ENCODE results near the gene TRAF1. TPM values are rescaled to one million over a fixed set of nuclear protein-coding genes. Genes with fewer than 3 reads are reported as not detected.

The TRAF1 gene
- total RNA-seq, 3 donors from 2014 or later (not counting 1 experiment from before 2014, with no cell fraction given) = 23.4 to 33.9 (median 30.5) TPM

DNA sequence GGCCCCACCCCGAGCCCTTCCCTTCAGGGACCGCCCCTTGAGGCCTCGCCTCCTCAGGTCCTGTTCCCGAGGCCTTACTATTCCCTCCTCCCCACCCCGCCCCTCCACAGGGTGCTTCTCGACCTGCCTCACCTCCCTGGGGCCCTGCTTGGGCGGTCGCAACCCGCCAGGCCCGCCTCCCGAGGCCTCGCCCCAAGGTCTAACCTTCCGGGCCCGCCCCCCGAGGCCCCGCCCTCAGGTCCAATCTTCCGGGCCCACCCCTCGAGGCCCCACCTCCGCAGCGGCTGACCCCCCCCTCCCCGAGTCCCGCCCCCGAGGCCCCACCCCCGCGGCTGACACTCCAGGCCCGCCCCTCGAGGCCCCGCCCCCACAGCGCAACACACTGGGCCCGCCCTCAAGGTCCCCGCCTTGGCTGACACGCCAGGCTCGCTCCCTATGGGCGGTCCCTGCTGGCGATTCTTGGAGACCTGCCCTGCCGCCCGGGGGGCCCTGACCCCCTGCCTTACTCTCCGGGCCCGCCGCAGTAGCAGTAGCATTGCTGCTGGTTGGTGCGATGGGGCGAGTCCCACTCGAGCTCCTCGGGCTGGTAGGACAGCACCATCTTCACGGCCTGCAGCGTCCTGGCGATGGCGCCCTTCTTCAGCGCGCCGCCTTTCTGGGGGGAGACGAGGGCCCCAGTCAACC lies 57.8 kb downstream of the TRAF1 start:
- Histone ChIP-seq H3K4me3 (ENCODE audit: low read length) (peak overlapping the region; percentile 68), H3K4me1 (ENCODE audit: control insufficient read depth, insufficient read depth, low read length) (peaks cover 16% of the 10 kb centered on the region), H3K27me3 (ENCODE audit: control insufficient read depth, insufficient read depth, low read length) (no peaks in the 10 kb centered on the region), H3K9me3 (ENCODE audit: control insufficient read depth, insufficient read depth, low read length) (no peaks in the 10 kb centered on the region), H3K27ac (ENCODE audit: low read length) (peak overlapping the region; percentile 78), H3K36me3 (ENCODE audit: control insufficient read depth, insufficient read depth, low read length) (peaks cover 21% of the 10 kb centered on the region)
- Mint-ChIP-seq H3K4me3 (peak overlapping the region; percentile 94), H3K9me3 (no peaks in the 10 kb centered on the region), H3K36me3 (no peaks in the 10 kb centered on the region), H3K4me1 (peaks cover 4 to 22% of the 10 kb centered on the region in 2 donors), H3K27ac (peak overlapping the region; percentile 92 to 94), H3K27me3 (ENCODE audit: low read depth in 2 of 2) (no peaks in the 10 kb centered on the region)
- peak; percentile 93 to 96 for DNase-seq
- WGBS (ENCODE audit: insufficient coverage) = 3% methylated on average over 50 of the region's 52 CpGs
- TF ChIP-seq, protein P1, sequence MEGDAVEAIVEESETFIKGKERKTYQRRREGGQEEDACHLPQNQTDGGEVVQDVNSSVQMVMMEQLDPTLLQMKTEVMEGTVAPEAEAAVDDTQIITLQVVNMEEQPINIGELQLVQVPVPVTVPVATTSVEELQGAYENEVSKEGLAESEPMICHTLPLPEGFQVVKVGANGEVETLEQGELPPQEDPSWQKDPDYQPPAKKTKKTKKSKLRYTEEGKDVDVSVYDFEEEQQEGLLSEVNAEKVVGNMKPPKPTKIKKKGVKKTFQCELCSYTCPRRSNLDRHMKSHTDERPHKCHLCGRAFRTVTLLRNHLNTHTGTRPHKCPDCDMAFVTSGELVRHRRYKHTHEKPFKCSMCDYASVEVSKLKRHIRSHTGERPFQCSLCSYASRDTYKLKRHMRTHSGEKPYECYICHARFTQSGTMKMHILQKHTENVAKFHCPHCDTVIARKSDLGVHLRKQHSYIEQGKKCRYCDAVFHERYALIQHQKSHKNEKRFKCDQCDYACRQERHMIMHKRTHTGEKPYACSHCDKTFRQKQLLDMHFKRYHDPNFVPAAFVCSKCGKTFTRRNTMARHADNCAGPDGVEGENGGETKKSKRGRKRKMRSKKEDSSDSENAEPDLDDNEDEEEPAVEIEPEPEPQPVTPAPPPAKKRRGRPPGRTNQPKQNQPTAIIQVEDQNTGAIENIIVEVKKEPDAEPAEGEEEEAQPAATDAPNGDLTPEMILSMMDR (IDR thresholded peaks at IDR 0.05) = peak; percentile 57
- intact Hi-C loops (cut with micrococcal nuclease) = loop anchor here (1.0 to 2.0 kb wide), 4 partner anchors 26 to 155 kb away; partner anchors contain the start of gene MEGF9
- ATAC-seq = peak; percentile 81 to 93 (median 83)

DNA sequence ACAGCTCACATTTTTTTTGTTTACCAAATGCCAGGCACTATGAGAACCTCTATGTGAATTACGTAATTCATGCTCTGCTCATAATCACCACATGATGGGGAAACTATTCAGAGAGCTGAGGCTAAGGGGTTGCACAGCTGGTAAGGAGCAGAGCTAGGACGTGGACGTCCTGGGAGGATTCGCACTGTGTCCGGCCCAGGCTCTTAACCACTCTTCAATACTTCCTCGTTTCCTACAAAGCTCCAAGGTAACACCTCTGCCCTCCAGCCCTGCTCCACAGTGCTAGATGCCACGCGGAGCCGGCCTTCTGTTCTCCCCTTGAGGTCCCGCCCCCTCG lies 58.3 kb downstream of the TRAF1 start:
- H3K9me3 Mint-ChIP-seq = no peaks in the 10 kb centered on the region
- ATAC-seq (peak; percentile 32 to 52 (median 35)), DNase-seq (no peak)
- peak overlapping the region; percentile 92 to 94 for H3K27ac Mint-ChIP-seq
- Histone ChIP-seq H3K4me1 (ENCODE audit: control insufficient read depth, insufficient read depth, low read length) (peaks cover 16% of the 10 kb centered on the region), H3K36me3 (ENCODE audit: control insufficient read depth, insufficient read depth, low read length) (peaks cover 22% of the 10 kb centered on the region), H3K4me3 (ENCODE audit: low read length) (peak overlapping the region; percentile 44), H3K27me3 (ENCODE audit: control insufficient read depth, insufficient read depth, low read length) (no peaks in the 10 kb centered on the region), H3K9me3 (ENCODE audit: control insufficient read depth, insufficient read depth, low read length) (no peaks in the 10 kb centered on the region), H3K27ac (ENCODE audit: low read length) (peak overlapping the region; percentile 68)
- H3K27me3 Mint-ChIP-seq (ENCODE audit: low read depth in 2 of 2) = no peaks in the 10 kb centered on the region
- WGBS (ENCODE audit: insufficient coverage) = 20% methylated on average over 11 of the region's 11 CpGs
- H3K4me3 Mint-ChIP-seq = peak overlapping the region; percentile 59
- H3K36me3 Mint-ChIP-seq = no peaks in the 10 kb centered on the region
- peaks cover 4 to 17% of the 10 kb centered on the region in 2 donors for H3K4me1 Mint-ChIP-seq
- intact Hi-C loops (cut with micrococcal nuclease) = loop anchor here (1.0 to 2.0 kb wide), 2 partner anchors 25 to 56 kb away; no protein-coding TSS in a partner anchor
- TF ChIP-seq, protein P1 (IDR thresholded peaks at IDR 0.05) = no peak

DNA sequence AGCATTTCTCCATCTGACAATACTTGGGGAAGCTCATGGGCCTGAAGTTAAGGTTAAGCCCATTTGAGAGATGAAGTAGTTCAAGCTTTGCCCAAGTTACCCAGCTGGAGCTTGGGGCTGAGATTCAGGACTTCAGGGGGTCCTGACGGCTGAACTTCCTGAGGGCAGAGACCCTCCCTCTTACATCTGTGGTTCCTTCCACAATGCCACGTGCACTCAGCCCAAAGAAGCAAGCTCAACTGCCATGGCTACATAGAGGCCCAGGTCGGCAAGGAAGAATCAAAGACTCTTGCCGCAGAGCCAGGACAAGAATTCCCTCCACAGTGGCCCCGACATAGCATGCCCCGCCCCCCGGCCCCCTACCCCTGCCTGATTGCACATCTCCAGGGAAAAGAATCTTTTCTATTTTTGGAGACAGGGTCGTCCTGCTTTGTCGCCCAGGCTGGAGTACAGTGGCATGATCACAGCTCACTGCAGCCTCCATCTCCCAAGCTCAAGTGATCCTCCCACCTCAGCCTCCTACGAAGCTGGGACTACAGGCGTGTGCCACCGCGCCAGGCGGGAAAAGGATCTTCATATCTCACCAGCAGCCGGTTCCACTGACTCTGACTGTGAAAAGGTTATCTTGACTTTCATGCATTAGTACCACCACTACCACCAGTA lies 58.8 kb downstream of the TRAF1 start:
- Histone ChIP-seq H3K27me3 (ENCODE audit: control insufficient read depth, insufficient read depth, low read length) (no peaks in the 10 kb centered on the region), H3K4me3 (ENCODE audit: low read length) (peak overlapping the region; percentile 44), H3K27ac (ENCODE audit: low read length) (peak overlapping the region; percentile 68), H3K4me1 (ENCODE audit: control insufficient read depth, insufficient read depth, low read length) (peaks cover 16% of the 10 kb centered on the region), H3K36me3 (ENCODE audit: control insufficient read depth, insufficient read depth, low read length) (peaks cover 22% of the 10 kb centered on the region), H3K9me3 (ENCODE audit: control insufficient read depth, insufficient read depth, low read length) (no peaks in the 10 kb centered on the region)
- no peak for ATAC-seq
- Mint-ChIP-seq H3K27ac (peak overlapping the region; percentile 92 to 94), H3K9me3 (no peaks in the 10 kb centered on the region), H3K4me3 (peak overlapping the region; percentile 59), H3K27me3 (ENCODE audit: low read depth in 2 of 2) (no peaks in the 10 kb centered on the region), H3K4me1 (peaks cover 4 to 15% of the 10 kb centered on the region in 2 donors), H3K36me3 (no peaks in the 10 kb centered on the region)
- TF ChIP-seq, protein P1 (IDR thresholded peaks at IDR 0.05) = no peak
- no peak for DNase-seq
- intact Hi-C loops (cut with micrococcal nuclease) = loop anchor here (1.0 to 2.0 kb wide), 2 partner anchors 25 to 57 kb away; no protein-coding TSS in a partner anchor
- WGBS (ENCODE audit: insufficient coverage) = 96% methylated on average over 15 of the region's 15 CpGs
